GM23338 (cell line): ENCODE results near the gene ZNF783. TPM values are rescaled to one million over a fixed set of nuclear protein-coding genes. Genes with fewer than 3 reads are reported as not detected.

Source experiments
- ATAC-seq: fragments of 200-7000 bp; cut with Tn5 transposase; 3 replicates; pipeline ENCODE4 v1.9.1; 2020
- DNase-seq: peaks from one replicate; pipeline ENCODE4 v3.0.0-alpha.2; 2015; ENCODE audit warnings: low spot score
- H2AFZ ChIP-seq: fragments of 200-600 bp; sonication (generic); 2 replicates; pipeline ENCODE4 v1.8.0; 2016; ENCODE audit warnings: antibody characterized with exemption, mild to moderate bottlenecking, moderate library complexity
- H3F3A ChIP-seq: fragments of 200-600 bp; sonication (generic); replicated peaks from 2 replicates; pipeline ENCODE4 v1.8.0; 2017; ENCODE audit warnings: antibody characterized with exemption, mixed run types, low read depth
- H3K27ac ChIP-seq: fragments of 200-600 bp; sonication (generic); 2 replicates; pipeline ENCODE4 v1.6.1; 2016; ENCODE audit warnings: low read depth
- H3K27me3 ChIP-seq: fragments of 200-600 bp; sonication (generic); 2 replicates; pipeline ENCODE4 v1.8.0; 2016; ENCODE audit warnings: mild to moderate bottlenecking, mixed run types, moderate library complexity; ENCODE audit not compliant: insufficient read depth
- H3K36me3 ChIP-seq: fragments of 200-600 bp; sonication (generic); 2 replicates; pipeline ENCODE4 v1.8.0; 2016; ENCODE audit warnings: mild to moderate bottlenecking; ENCODE audit not compliant: insufficient read depth
- H3K4me1 ChIP-seq: fragments of 200-600 bp; sonication (generic); 2 replicates; pipeline ENCODE4 v1.8.0; 2016; ENCODE audit warnings: mild to moderate bottlenecking, moderate library complexity; ENCODE audit not compliant: insufficient read depth
- H3K4me2 ChIP-seq: fragments of 200-600 bp; sonication (generic); 2 replicates; pipeline ENCODE4 v1.7.1; 2017; ENCODE audit warnings: mixed run types
- H3K4me3 ChIP-seq: fragments of 200-600 bp; sonication (generic); 2 replicates; pipeline ENCODE4 v1.6.1; 2016; ENCODE audit warnings: mixed run types
- H3K79me2 ChIP-seq: fragments of 200-600 bp; sonication (generic); replicated peaks from 2 replicates; pipeline ENCODE4 v1.8.0; 2017; ENCODE audit warnings: mild to moderate bottlenecking; ENCODE audit not compliant: insufficient read depth
- H3K9me2 ChIP-seq: fragments of 200-600 bp; sonication (generic); 2 replicates; pipeline ENCODE4 v1.8.0; 2017; ENCODE audit not compliant: insufficient read depth
- H4K20me1 ChIP-seq: fragments of 200-600 bp; sonication (generic); replicated peaks from 2 replicates; pipeline ENCODE4 v1.8.0; 2017; ENCODE audit warnings: mild to moderate bottlenecking; ENCODE audit not compliant: insufficient read depth
- H3K27ac Mint-ChIP-seq: 2 replicates; pipeline ENCODE4 v1.8.0; 2020; ENCODE audit warnings: inconsistent platforms, mild to moderate bottlenecking, moderate library complexity, mixed read lengths
- H3K27me3 Mint-ChIP-seq: 3 replicates; pipeline ENCODE4 v1.8.0; 2022; ENCODE audit warnings: low read depth, mild to moderate bottlenecking, moderate library complexity, mixed read lengths, inconsistent platforms; ENCODE audit not compliant: insufficient read depth, poor library complexity
- H3K36me3 Mint-ChIP-seq: 3 replicates; pipeline ENCODE4 v1.8.0; 2021; ENCODE audit warnings: low read depth, mild to moderate bottlenecking, inconsistent platforms, moderate library complexity, mixed read lengths
- H3K4me1 Mint-ChIP-seq: 3 replicates; pipeline ENCODE4 v1.8.0; 2020; ENCODE audit warnings: mild to moderate bottlenecking, inconsistent platforms, mixed read lengths
- H3K4me3 Mint-ChIP-seq: 3 replicates; pipeline ENCODE4 v1.8.0; 2021; ENCODE audit warnings: moderate library complexity, mild to moderate bottlenecking, inconsistent platforms, mixed read lengths
- H3K9me3 Mint-ChIP-seq: 3 replicates; pipeline ENCODE4 v1.8.0; 2020; ENCODE audit warnings: moderate library complexity, mild to moderate bottlenecking, inconsistent platforms, mixed read lengths
- CREB1 ChIP-seq: fragments of 250-450 bp; sonication (Bioruptor Pico); IDR thresholded peaks from 2 replicates; pipeline ENCODE4 v1.5.0; 2020; ENCODE audit warnings: low read depth, mild to moderate bottlenecking, moderate library complexity
- EZH2 ChIP-seq: fragments of 200-600 bp; sonication (generic); IDR thresholded peaks from one replicate; pipeline ENCODE4 v1.8.0; 2017; ENCODE audit warnings: antibody characterized with exemption, mild to moderate bottlenecking, low read depth; ENCODE audit not compliant: unreplicated experiment
- JUNB ChIP-seq: IDR thresholded peaks from one replicate; pipeline ENCODE4 v1.6.1; 2016; ENCODE audit warnings: antibody characterized with exemption; ENCODE audit not compliant: unreplicated experiment
- NANOG ChIP-seq: IDR thresholded peaks from 2 replicates; pipeline ENCODE4 v1.6.1; 2016; ENCODE audit warnings: antibody characterized with exemption, borderline replicate concordance
- POLR2AphosphoS5 ChIP-seq: IDR thresholded peaks from 2 replicates; pipeline ENCODE4 v1.6.1; 2016; ENCODE audit warnings: antibody characterized with exemption, low read depth
- ZNF114 ChIP-seq: fragments of 250-450 bp; sonication (Bioruptor Pico); IDR thresholded peaks from 2 replicates; pipeline ENCODE4 v1.5.0; 2020; ENCODE audit warnings: mild to moderate bottlenecking, moderate library complexity
- polyA plus RNA-seq: library from polyadenylated mRNA; unstranded; fragments of >200 nt; fragmentation: Nextera tagmentation; extraction: Ambion mirVana; gene quantifications from 2 replicates; pipeline ENCODE4 v1.2.1, GENCODE V29; 2016
- total RNA-seq: library from RNA; depleted of rRNA; stranded (reverse); fragments of >200 nt; shearing (Covaris generic); gene quantifications from 2 replicates; pipeline ENCODE4 v1.2.3, GENCODE V29; 2014
- TF ChIP-seq, protein P1 (sequence below): fragments of 250-450 bp; sonication (Bioruptor Pico); IDR thresholded peaks from 2 replicates; pipeline ENCODE4 v1.5.0; 2020; ENCODE audit warnings: mild to moderate bottlenecking, moderate library complexity
- TF ChIP-seq, protein P2 (sequence below), 2 experiments: fragments of 200-600 bp in 1 of 2; sonication (generic) in 1 of 2; conservative IDR thresholded peaks; 2 replicates each; pipeline versions ENCODE4 v1.5.1 to v1.6.1; 2016 to 2017; ENCODE audit warnings: antibody characterized with exemption in 2 of 2, low read depth in 2 of 2, mild to moderate bottlenecking in 2 of 2, moderate library complexity in 1 of 2
- TF ChIP-seq, protein P3 (sequence below): IDR thresholded peaks from 2 replicates; pipeline ENCODE4 v1.6.1; 2016; ENCODE audit warnings: antibody characterized with exemption

The ZNF783 gene
- total and polyA plus RNA-seq, 2 experiments from 2014 or later, result 2.1 to 9.0 TPM

DNA sequence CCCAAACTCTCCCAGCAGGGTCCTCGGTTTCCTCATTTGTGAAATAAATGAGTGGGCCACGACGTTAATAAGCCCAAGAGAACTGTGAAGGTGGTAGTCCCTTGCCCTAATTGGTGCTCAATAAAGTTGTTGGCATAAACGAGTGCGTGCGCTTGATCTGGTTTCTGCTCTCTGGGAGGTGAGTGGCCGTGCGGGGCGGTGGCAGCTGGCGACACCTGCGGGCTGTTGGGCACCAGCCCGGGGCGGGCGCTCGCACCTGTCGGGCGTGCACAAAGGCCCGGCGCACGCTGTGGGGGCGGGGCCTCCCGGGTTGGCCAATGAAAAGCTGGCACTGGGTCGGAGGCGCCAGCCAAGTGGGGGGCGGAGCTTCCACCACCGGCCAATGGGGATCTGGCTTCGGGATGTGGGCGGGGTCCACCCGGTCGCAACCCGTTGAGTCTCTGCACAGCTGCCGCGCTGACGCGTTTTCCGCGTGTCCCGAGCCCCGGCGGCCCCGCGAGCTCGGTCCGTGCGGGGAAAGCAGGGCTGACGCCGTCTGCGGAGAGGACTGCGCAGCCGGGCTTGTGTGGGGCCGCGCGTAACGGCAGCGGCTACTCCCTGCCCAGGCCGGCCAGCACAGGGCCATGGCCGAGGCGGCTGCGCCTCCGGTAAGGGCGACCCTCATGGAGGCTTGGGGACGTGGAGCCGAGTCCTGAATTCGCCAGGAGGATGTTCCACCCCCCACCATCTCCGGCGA is 23.0 kb downstream of the ZNF783 start:
- H3K4me2 ChIP-seq, result peak overlapping the region; percentile 97
- no peak overlapping the region for H3K27ac ChIP-seq
- ATAC-seq (peak; percentile 90), DNase-seq (peak; percentile 98)
- no peaks in the 10 kb centered on the region for H3K9me2 ChIP-seq
- peak overlapping the region; percentile 87 for H3K4me3 ChIP-seq
- peak overlapping the region; percentile 91 for H3K4me3 Mint-ChIP-seq
- H2AFZ ChIP-seq, result peak overlapping the region; percentile 90
- peaks cover 28% of the 10 kb centered on the region for H3K4me1 Mint-ChIP-seq
- H3K27me3 Mint-ChIP-seq, result peaks cover 9% of the 10 kb centered on the region
- H3K36me3 ChIP-seq, result no peaks in the 10 kb centered on the region
- H3K36me3 Mint-ChIP-seq, result peaks cover 13% of the 10 kb centered on the region; the same call in 2 of the 3 replicates
- no peaks in the 10 kb centered on the region for H3K79me2 ChIP-seq
- H3K27ac Mint-ChIP-seq, result no peak overlapping the region
- H3K4me1 ChIP-seq, result peaks cover 3% of the 10 kb centered on the region
- 0 out of 2 replicates have a peak, but pooled peaks cover 10% of the 10 kb centered on the region for H3F3A ChIP-seq
- no peaks in the 10 kb centered on the region for H3K9me3 Mint-ChIP-seq
- no peaks in the 10 kb centered on the region for H4K20me1 ChIP-seq
- peaks cover 5% of the 10 kb centered on the region; the same call in 1 of the 2 replicates for H3K27me3 ChIP-seq
- TF ChIP-seq, protein P1, sequence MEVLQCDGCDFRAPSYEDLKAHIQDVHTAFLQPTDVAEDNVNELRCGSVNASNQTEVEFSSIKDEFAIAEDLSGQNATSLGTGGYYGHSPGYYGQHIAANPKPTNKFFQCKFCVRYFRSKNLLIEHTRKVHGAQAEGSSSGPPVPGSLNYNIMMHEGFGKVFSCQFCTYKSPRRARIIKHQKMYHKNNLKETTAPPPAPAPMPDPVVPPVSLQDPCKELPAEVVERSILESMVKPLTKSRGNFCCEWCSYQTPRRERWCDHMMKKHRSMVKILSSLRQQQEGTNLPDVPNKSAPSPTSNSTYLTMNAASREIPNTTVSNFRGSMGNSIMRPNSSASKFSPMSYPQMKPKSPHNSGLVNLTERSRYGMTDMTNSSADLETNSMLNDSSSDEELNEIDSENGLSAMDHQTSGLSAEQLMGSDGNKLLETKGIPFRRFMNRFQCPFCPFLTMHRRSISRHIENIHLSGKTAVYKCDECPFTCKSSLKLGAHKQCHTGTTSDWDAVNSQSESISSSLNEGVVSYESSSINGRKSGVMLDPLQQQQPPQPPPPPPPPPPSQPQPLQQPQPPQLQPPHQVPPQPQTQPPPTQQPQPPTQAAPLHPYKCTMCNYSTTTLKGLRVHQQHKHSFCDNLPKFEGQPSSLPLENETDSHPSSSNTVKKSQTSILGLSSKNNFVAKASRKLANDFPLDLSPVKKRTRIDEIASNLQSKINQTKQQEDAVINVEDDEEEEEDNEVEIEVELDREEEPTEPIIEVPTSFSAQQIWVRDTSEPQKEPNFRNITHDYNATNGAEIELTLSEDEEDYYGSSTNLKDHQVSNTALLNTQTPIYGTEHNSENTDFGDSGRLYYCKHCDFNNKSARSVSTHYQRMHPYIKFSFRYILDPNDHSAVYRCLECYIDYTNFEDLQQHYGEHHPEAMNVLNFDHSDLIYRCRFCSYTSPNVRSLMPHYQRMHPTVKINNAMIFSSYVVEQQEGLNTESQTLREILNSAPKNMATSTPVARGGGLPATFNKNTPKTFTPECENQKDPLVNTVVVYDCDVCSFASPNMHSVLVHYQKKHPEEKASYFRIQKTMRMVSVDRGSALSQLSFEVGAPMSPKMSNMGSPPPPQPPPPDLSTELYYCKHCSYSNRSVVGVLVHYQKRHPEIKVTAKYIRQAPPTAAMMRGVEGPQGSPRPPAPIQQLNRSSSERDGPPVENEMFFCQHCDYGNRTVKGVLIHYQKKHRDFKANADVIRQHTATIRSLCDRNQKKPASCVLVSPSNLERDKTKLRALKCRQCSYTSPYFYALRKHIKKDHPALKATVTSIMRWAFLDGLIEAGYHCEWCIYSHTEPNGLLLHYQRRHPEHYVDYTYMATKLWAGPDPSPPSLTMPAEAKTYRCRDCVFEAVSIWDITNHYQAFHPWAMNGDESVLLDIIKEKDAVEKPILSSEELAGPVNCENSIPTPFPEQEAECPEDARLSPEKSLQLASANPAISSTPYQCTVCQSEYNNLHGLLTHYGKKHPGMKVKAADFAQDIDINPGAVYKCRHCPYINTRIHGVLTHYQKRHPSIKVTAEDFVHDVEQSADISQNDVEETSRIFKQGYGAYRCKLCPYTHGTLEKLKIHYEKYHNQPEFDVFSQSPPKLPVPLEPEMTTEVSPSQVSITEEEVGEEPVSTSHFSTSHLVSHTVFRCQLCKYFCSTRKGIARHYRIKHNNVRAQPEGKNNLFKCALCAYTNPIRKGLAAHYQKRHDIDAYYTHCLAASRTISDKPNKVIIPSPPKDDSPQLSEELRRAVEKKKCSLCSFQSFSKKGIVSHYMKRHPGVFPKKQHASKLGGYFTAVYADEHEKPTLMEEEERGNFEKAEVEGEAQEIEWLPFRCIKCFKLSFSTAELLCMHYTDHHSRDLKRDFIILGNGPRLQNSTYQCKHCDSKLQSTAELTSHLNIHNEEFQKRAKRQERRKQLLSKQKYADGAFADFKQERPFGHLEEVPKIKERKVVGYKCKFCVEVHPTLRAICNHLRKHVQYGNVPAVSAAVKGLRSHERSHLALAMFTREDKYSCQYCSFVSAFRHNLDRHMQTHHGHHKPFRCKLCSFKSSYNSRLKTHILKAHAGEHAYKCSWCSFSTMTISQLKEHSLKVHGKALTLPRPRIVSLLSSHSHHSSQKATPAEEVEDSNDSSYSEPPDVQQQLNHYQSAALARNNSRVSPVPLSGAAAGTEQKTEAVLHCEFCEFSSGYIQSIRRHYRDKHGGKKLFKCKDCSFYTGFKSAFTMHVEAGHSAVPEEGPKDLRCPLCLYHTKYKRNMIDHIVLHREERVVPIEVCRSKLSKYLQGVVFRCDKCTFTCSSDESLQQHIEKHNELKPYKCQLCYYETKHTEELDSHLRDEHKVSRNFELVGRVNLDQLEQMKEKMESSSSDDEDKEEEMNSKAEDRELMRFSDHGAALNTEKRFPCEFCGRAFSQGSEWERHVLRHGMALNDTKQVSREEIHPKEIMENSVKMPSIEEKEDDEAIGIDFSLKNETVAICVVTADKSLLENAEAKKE (CRISPR knock-in tag), result no peak
- TF ChIP-seq, protein P2, sequence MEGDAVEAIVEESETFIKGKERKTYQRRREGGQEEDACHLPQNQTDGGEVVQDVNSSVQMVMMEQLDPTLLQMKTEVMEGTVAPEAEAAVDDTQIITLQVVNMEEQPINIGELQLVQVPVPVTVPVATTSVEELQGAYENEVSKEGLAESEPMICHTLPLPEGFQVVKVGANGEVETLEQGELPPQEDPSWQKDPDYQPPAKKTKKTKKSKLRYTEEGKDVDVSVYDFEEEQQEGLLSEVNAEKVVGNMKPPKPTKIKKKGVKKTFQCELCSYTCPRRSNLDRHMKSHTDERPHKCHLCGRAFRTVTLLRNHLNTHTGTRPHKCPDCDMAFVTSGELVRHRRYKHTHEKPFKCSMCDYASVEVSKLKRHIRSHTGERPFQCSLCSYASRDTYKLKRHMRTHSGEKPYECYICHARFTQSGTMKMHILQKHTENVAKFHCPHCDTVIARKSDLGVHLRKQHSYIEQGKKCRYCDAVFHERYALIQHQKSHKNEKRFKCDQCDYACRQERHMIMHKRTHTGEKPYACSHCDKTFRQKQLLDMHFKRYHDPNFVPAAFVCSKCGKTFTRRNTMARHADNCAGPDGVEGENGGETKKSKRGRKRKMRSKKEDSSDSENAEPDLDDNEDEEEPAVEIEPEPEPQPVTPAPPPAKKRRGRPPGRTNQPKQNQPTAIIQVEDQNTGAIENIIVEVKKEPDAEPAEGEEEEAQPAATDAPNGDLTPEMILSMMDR (conservative IDR thresholded peaks at IDR 0.05; ENCODE audit: low read depth in 2 of 2), result peak in 1 of 2 experiments; percentile 47; a peak in 3 of 4 replicates
- no peak for TF ChIP-seq ZNF114
- 0 out of 2 replicates have a peak, but pooled peaks have one; percentile 8 for TF ChIP-seq NANOG
- no peak for TF ChIP-seq EZH2
- no peak for TF ChIP-seq JUNB
- TF ChIP-seq, protein P3, sequence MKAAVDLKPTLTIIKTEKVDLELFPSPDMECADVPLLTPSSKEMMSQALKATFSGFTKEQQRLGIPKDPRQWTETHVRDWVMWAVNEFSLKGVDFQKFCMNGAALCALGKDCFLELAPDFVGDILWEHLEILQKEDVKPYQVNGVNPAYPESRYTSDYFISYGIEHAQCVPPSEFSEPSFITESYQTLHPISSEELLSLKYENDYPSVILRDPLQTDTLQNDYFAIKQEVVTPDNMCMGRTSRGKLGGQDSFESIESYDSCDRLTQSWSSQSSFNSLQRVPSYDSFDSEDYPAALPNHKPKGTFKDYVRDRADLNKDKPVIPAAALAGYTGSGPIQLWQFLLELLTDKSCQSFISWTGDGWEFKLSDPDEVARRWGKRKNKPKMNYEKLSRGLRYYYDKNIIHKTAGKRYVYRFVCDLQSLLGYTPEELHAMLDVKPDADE, result no peak
- TF ChIP-seq CREB1 (CRISPR knock-in tag), result peak; percentile 54; the same call in 1 of the 2 replicates
- TF ChIP-seq POLR2AphosphoS5, result peak; percentile 86
